Measurements from ENCODE around the gene RNF213. TPM values are rescaled to one million over a fixed set of nuclear protein-coding genes. Genes with fewer than 3 reads are reported as not detected.

The RNF213 gene
- total RNA-seq, 1 experiment from 2014 or later = 71.4 TPM

DNA sequence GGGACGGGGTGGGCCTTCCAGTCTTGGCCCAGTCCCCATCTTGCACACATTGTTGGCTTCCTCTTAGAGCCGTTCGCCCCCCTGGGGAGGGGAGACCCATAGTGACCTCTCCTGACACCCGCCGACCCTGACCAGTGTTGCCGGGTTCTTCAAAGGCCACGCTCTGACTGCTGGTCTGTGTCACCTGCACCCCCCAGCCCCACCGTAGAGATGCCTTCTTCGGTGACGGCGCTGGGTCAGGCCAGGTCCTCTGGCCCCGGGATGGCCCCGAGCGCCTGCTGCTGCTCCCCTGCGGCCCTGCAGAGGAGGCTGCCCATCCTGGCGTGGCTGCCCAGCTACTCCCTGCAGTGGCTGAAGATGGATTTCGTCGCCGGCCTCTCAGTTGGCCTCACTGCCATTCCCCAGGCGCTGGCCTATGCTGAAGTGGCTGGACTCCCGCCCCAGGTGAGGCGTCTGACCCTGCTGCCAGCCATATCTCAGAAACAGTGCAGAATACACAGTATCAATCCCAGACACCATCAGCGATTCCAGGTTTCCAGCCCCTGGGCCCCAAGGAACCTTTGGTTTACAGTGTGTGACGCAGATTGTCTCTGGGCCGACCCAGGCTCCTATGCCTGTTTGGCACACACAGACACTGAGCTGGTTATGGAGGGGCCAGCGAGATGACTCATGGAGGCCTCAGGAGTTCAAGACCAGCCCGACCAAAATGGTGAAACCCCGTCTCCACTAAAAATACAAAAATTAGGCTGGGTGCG lies 39.1 kb upstream of the RNF213 start:
- intact Hi-C loops (cut with micrococcal nuclease) = no loop called here
- ChIA-PET CTCF (no interaction called here), POLR2A (ENCODE audit: unreplicated experiment) (no interaction called here)
- H3K27ac ChIP-seq (ENCODE audit: low read length) = no peak overlapping the region
- no peaks in the 10 kb centered on the region for H3F3A ChIP-seq (ENCODE audit: low read length, unreplicated experiment)
- H3K4me3 ChIP-seq (ENCODE audit: low read length) = peak overlapping the region; percentile 82
- H3K27me3 ChIP-seq (ENCODE audit: low read length) = no peaks in the 10 kb centered on the region
- ATAC-seq (no peak), DNase-seq (no peak)
- TF ChIP-seq, protein P1, sequence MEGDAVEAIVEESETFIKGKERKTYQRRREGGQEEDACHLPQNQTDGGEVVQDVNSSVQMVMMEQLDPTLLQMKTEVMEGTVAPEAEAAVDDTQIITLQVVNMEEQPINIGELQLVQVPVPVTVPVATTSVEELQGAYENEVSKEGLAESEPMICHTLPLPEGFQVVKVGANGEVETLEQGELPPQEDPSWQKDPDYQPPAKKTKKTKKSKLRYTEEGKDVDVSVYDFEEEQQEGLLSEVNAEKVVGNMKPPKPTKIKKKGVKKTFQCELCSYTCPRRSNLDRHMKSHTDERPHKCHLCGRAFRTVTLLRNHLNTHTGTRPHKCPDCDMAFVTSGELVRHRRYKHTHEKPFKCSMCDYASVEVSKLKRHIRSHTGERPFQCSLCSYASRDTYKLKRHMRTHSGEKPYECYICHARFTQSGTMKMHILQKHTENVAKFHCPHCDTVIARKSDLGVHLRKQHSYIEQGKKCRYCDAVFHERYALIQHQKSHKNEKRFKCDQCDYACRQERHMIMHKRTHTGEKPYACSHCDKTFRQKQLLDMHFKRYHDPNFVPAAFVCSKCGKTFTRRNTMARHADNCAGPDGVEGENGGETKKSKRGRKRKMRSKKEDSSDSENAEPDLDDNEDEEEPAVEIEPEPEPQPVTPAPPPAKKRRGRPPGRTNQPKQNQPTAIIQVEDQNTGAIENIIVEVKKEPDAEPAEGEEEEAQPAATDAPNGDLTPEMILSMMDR (conservative IDR thresholded peaks at IDR 0.05; ENCODE audit: low read depth, low read length) = no peak
- peaks cover 9% of the 10 kb centered on the region for H3K36me3 ChIP-seq (ENCODE audit: low read depth, low read length)
- peaks cover 5% of the 10 kb centered on the region; the same call in 1 of the 2 replicates for H4K20me1 ChIP-seq (ENCODE audit: low read length)
- peak overlapping the region; percentile 66; the same call in 1 of the 2 replicates for H2AFZ ChIP-seq (ENCODE audit: low read length)
- no peaks in the 10 kb centered on the region for H3K9me2 ChIP-seq (replicated peaks; ENCODE audit: low read length)
- TSS peak; percentile 32 for BruUV-seq (replicated peaks)
- 0 out of 2 replicates have a peak overlapping the region, but pooled peaks have one; percentile 82 for H3K9ac ChIP-seq (ENCODE audit: low read length)
- peaks cover 20% of the 10 kb centered on the region for H3K4me1 ChIP-seq (ENCODE audit: insufficient read depth, low read length)
- H3K9me3 ChIP-seq (ENCODE audit: low read length) = no peaks in the 10 kb centered on the region
- peak overlapping the region; percentile 95 for H3K4me2 ChIP-seq (ENCODE audit: low read length)
- peaks cover 30% of the 10 kb centered on the region for H3K79me2 ChIP-seq (ENCODE audit: low read length)

DNA sequence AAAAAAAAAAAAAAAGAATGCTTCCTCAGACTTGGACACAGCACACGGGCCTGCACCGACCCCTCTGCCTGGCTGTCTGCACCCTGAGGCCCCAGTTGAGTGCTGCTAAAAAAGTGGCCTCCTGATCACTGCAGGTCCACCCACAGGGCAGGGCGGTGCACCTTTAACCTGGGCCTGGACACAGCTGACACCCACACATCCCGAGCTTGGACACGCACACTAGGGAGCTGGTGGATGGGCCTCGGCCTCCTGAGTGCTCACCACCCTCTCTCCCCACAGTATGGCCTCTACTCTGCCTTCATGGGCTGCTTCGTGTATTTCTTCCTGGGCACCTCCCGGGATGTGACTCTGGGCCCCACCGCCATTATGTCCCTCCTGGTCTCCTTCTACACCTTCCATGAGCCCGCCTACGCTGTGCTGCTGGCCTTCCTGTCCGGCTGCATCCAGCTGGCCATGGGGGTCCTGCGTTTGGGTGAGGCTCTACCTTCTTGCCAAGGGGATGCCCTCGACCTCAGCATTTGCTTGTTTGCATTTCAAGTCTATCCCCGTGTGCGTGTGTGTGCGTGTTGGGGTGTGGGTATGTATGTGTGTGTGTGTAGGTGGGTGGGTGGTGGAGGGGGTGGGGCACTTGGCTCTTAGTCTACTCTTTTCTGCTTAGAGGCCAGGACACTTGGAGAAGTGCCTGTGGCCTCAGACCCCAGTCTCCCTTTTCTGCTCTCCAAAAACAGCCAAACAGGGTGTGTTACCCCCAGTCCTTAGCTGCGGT lies 38.1 kb upstream of the RNF213 start:
- BruUV-seq (replicated peaks) = no TSS peak
- intact Hi-C loops (cut with micrococcal nuclease) = no loop called here
- Histone ChIP-seq H3K79me2 (ENCODE audit: low read length) (peaks cover 25% of the 10 kb centered on the region), H2AFZ (ENCODE audit: low read length) (no peak overlapping the region), H3K4me2 (ENCODE audit: low read length) (no peak overlapping the region), H3F3A (ENCODE audit: low read length, unreplicated experiment) (no peaks in the 10 kb centered on the region), H3K4me1 (ENCODE audit: insufficient read depth, low read length) (peaks cover 20% of the 10 kb centered on the region), H3K27me3 (ENCODE audit: low read length) (no peaks in the 10 kb centered on the region), H3K4me3 (ENCODE audit: low read length) (no peak overlapping the region), H3K9me2 (replicated peaks; ENCODE audit: low read length) (no peaks in the 10 kb centered on the region), H3K9ac (ENCODE audit: low read length) (no peak overlapping the region), H3K27ac (ENCODE audit: low read length) (no peak overlapping the region), H3K9me3 (ENCODE audit: low read length) (no peaks in the 10 kb centered on the region), H4K20me1 (ENCODE audit: low read length) (peaks cover 5% of the 10 kb centered on the region; the same call in 1 of the 2 replicates), H3K36me3 (ENCODE audit: low read depth, low read length) (peaks cover 2% of the 10 kb centered on the region; the same call in 1 of the 2 replicates)
- no peak for TF ChIP-seq EZH2phosphoT487 (IDR thresholded peaks at IDR 0.05; ENCODE audit: borderline replicate concordance, low read length)
- TF ChIP-seq, protein P1 (conservative IDR thresholded peaks at IDR 0.05; ENCODE audit: low read depth, low read length) = no peak
- no peak for TF ChIP-seq EZH2 (IDR thresholded peaks at IDR 0.05; ENCODE audit: low read length, unreplicated experiment)
- ChIA-PET POLR2A (ENCODE audit: unreplicated experiment) (no interaction called here), CTCF (no interaction called here)
- ATAC-seq = no peak
- DNase-seq = no peak
